Thyroid gland (tissue), 4 donors: ENCODE results near the gene HOXA5. TPM values are rescaled to one million over a fixed set of nuclear protein-coding genes. Genes with fewer than 3 reads are reported as not detected.

Experiments used
- DNase-seq, 2 donors: peaks; one replicate each; pipeline ENCODE4 v3.0.0-alpha.2; 2019
- H3K27ac ChIP-seq, 3 donors: fragments of 200-600 bp; sonication (generic); 1 replicate in 2 of 3; 2 replicates in 1 of 3; pipeline ENCODE4 v1.5.1; 2016 to 2019; ENCODE audit warnings: mild to moderate bottlenecking in 1 of 3, moderate library complexity in 1 of 3
- H3K27me3 ChIP-seq: fragments of 200-600 bp; sonication (generic); one replicate; pipeline ENCODE4 v1.5.1; 2019
- H3K36me3 ChIP-seq, 2 donors: fragments of 200-600 bp; sonication (generic); one replicate each; pipeline ENCODE4 v1.5.1; 2016 to 2019
- H3K4me1 ChIP-seq, 2 donors: fragments of 200-600 bp; sonication (generic); one replicate each; pipeline ENCODE4 v1.5.1; 2017 to 2019
- H3K4me3 ChIP-seq, 3 donors: fragments of 200-600 bp; sonication (generic); replicated peaks in 1 of 3; 1 replicate in 2 of 3; 2 replicates in 1 of 3; pipeline ENCODE4 v1.5.1; 2016; ENCODE audit warnings: mild to moderate bottlenecking in 1 of 3
- H3K9me3 ChIP-seq: fragments of 200-600 bp; sonication (generic); one replicate; pipeline ENCODE4 v1.5.1; 2017
- POLR2A ChIP-seq, 2 donors: fragments of 450-650 bp; IDR thresholded peaks; one replicate each; pipeline ENCODE4 v1.6.1; 2017; ENCODE audit warnings: antibody characterized with exemption in 2 of 2, mild to moderate bottlenecking in 2 of 2, moderate library complexity in 1 of 2
- WGBS, 2 donors: methylation state at CpG; one replicate each; pipeline ENCODE4 v1.1.5; 2017; 5-methylcytosine and 5-hydroxymethylcytosine counted together
- intact Hi-C: fragments of 100-400 bp; cut with DNase I; formaldehyde crosslinking; loops from one replicate; pipeline ENCODE4 v1.15.1; 2023
- total RNA-seq, 4 donors: library from RNA; depleted of rRNA; stranded (reverse); fragments of >200 nt; gene quantifications; one replicate each; pipeline ENCODE4 v1.2.3, GENCODE V29; 2016
- TF ChIP-seq, protein P1 (sequence below), 6 experiments: fragments of 200-600 bp in 3 of 6; fragments of 450-650 bp in 3 of 6; sonication (generic) in 3 of 6; IDR thresholded peaks; one replicate each; pipeline ENCODE4 v1.5.1; 2016 to 2019; ENCODE audit warnings: antibody characterized with exemption in 6 of 6, mild to moderate bottlenecking in 2 of 6, inconsistent platforms in 1 of 6, moderate library complexity in 1 of 6

HOXA5 gene
- total RNA-seq, 4 donors from 2014 or later: 2.0 to 4.4 (median 3.3) TPM

DNA sequence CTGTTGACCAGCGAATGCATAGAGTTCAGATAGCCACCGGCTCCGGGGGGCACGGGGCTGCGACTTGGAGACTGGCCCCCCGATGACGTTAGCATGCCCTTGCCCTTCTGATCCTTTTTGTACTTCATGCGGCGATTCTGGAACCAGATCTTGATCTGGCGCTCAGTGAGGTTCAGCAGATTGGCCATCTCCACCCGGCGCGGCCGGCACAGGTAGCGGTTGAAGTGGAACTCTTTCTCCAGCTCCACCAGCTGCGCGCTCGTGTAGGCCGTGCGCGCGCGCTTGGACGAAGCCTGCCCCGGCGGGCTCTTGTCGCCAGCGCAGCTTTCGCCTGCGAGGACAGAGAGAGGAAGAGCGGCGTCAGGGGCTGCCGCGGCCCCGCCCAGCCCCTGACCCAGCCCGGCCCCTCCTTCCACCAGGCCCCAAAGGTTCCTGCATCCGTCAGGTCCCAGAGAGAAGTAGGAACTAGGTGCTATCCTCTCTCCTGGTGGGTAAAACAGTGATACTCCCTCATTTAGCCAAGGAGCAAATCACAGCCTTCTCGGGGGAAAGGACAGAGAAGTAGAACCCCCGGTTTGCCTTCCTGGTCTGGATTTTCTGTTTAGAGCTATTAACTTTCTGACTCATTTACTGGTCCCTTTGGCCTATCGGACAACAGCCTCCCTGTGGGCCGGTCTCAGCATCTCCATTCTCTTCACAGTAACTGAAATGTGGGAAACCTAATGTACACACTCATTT lies 34.9 kb downstream of the HOXA5 start:
- DNase-seq: no peak
- peak overlapping the region in 1 of 3 donors; percentile 19 for H3K4me3 ChIP-seq

DNA sequence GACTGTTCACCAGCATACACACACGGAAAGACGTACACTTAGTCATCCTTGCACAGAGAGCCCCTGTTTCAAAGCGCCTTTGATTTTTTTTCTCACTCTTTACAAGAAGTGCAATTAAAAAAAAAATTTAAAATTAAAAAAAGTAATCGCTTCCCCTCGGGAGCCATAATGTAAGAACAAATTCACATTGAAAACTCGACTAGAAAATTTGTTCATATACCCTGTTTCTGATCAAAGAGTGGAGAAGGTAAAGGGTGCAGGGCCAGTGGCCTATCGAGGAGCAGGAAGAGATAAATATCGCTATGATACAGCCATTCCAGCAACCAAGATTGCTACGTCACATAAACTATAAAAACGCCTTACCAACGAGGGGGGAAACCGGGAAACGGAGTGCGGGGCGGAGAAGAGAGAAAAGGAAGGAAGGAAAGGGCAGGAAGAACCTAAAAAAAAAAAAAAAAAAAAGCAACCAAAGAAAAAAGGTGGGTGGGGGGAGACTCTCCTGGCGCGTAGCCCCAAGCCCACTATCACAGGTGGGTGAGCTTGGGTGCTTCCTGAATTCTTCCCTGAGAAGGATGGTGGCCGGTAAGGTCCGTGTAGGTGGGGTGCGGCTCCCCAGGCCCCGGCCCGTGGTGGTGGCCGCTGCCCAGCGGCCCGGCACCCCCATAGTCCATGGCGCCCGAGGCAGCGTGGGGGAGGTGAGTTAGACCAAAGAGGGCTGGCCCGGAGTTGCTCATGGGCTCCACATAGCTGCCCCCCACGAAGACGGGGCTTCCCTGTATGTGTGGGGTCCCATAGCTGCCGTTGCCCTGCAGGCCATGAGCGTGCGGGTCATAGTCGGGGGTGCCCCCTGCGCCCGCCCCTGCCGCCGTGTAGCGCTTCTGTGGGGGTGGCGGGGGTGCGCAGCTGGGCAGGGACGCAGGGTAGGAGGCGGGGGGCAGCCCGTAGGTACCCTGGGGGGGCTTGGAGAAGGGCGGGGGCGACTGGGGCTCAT lies 35.8 kb downstream of the HOXA5 start:
- TF ChIP-seq POLR2A (IDR thresholded peaks at IDR 0.05): no peak
- TF ChIP-seq, protein P1, sequence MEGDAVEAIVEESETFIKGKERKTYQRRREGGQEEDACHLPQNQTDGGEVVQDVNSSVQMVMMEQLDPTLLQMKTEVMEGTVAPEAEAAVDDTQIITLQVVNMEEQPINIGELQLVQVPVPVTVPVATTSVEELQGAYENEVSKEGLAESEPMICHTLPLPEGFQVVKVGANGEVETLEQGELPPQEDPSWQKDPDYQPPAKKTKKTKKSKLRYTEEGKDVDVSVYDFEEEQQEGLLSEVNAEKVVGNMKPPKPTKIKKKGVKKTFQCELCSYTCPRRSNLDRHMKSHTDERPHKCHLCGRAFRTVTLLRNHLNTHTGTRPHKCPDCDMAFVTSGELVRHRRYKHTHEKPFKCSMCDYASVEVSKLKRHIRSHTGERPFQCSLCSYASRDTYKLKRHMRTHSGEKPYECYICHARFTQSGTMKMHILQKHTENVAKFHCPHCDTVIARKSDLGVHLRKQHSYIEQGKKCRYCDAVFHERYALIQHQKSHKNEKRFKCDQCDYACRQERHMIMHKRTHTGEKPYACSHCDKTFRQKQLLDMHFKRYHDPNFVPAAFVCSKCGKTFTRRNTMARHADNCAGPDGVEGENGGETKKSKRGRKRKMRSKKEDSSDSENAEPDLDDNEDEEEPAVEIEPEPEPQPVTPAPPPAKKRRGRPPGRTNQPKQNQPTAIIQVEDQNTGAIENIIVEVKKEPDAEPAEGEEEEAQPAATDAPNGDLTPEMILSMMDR (IDR thresholded peaks at IDR 0.05): no peak
- Histone ChIP-seq H3K36me3 (no peaks in the 10 kb centered on the region), H3K27ac (peak overlapping the region; percentile 76 to 93 (median 82)), H3K4me3 (peak overlapping the region in 1 of 3 donors; percentile 19), H3K4me1 (peaks cover 0 to 11% of the 10 kb centered on the region in 2 donors), H3K27me3 (peaks cover 38% of the 10 kb centered on the region), H3K9me3 (no peaks in the 10 kb centered on the region)
- intact Hi-C loops: no loop called here
- WGBS, 2 donors: 12 to 24% methylated on average over 27 to 29 of the region's 47 CpGs
- no peak for DNase-seq

More for the DNA sequence above, 34.9 kb downstream of the HOXA5 start:
- Histone ChIP-seq H3K27me3 (peaks cover 33% of the 10 kb centered on the region), H3K9me3 (no peaks in the 10 kb centered on the region), H3K27ac (peak overlapping the region; percentile 76 to 93 (median 82)), H3K36me3 (no peaks in the 10 kb centered on the region), H3K4me1 (peaks cover 0 to 11% of the 10 kb centered on the region in 2 donors)
- intact Hi-C loops: no loop called here
- 9 to 26% methylated on average over 35 to 40 of the region's 41 CpGs for WGBS, 2 donors
- peak in 1 of 2 donors; percentile 50 for TF ChIP-seq POLR2A (IDR thresholded peaks at IDR 0.05)
- TF ChIP-seq, protein P1 (IDR thresholded peaks at IDR 0.05): no peak

DNA sequence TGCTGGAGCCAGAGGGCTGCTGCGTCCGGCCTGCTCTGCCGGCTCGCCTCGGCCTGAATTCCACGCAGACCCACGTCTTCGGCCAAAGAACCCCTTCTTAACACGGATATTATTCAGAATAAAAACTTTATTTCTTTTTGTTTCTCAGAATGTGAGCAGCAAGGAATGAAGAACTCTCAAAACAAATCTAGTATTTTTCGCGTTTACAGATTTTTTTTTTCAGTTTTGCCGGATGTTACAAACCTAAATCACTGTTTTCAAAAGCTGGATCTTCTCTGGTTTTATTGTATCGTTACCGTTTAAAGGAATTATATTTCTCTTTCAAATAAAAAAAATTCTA lies 36.6 kb downstream of the HOXA5 start:
- TF ChIP-seq, protein P1 (IDR thresholded peaks at IDR 0.05): no peak
- TF ChIP-seq POLR2A (IDR thresholded peaks at IDR 0.05): no peak
- Histone ChIP-seq H3K36me3 (no peaks in the 10 kb centered on the region), H3K9me3 (no peaks in the 10 kb centered on the region), H3K4me3 (peak overlapping the region in 1 of 3 donors; percentile 21), H3K27me3 (peaks cover 43% of the 10 kb centered on the region), H3K4me1 (peaks cover 0 to 11% of the 10 kb centered on the region in 2 donors), H3K27ac (peak overlapping the region; percentile 49 to 93 (median 82))
- intact Hi-C loops: no loop called here
- DNase-seq: no peak
- 12 to 21% methylated on average over 14 of the region's 14 CpGs for WGBS, 2 donors

DNA sequence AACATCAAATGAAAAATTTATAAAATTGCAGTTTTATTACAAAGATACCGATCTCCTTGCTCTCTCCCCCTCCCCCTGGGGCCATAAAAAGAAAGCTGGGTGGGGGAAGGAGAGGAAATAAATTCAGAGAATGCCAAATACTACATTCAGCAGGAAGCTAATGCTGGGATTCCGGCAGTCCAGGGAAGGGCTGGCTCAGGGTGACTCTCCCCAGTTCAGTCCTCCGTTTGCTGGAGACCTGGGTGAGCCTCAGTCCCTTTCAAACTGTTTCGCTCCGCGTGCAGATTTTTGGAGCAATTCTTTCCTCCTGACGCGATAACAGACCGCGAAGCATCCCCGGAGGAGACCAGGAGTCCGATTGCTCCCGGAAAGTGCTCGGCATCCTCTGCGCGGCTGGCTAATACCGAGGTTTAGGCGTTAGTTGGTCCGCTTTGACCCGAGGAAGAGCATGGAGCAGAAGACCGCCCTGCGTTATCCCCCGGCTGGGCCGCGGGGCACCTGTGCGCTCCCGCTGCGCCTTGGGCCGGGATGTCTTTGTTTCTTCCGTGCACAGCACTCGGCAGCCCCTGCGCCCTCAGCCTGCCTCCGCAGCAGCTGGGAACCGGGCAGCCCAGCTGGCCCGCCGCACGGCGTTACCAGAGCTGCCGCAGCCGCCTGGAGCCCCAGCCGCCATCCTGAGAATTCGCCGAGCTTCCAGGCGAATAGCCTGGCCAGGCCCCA lies 37.1 kb downstream of the HOXA5 start:
- Histone ChIP-seq H3K4me1 (peaks cover 0 to 11% of the 10 kb centered on the region in 2 donors), H3K9me3 (no peaks in the 10 kb centered on the region), H3K4me3 (peak overlapping the region in 1 of 3 donors; percentile 21), H3K36me3 (no peaks in the 10 kb centered on the region), H3K27ac (peak overlapping the region; percentile 49 to 93 (median 82)), H3K27me3 (peaks cover 49% of the 10 kb centered on the region)
- intact Hi-C loops: no loop called here
- WGBS, 2 donors: 12 to 15% methylated on average over 33 to 39 of the region's 44 CpGs
- TF ChIP-seq, protein P1 (IDR thresholded peaks at IDR 0.05): no peak
- TF ChIP-seq POLR2A (IDR thresholded peaks at IDR 0.05): peak in 1 of 2 donors; percentile 19
- no peak for DNase-seq
